ENCODE data around the gene AFF3. TPM values are rescaled to one million over a fixed set of nuclear protein-coding genes. Genes with fewer than 3 reads are reported as not detected.

Gene AFF3
- total RNA-seq, 4 donors from 2014 or later, result 5.3 to 216 (median 12.5) TPM

DNA sequence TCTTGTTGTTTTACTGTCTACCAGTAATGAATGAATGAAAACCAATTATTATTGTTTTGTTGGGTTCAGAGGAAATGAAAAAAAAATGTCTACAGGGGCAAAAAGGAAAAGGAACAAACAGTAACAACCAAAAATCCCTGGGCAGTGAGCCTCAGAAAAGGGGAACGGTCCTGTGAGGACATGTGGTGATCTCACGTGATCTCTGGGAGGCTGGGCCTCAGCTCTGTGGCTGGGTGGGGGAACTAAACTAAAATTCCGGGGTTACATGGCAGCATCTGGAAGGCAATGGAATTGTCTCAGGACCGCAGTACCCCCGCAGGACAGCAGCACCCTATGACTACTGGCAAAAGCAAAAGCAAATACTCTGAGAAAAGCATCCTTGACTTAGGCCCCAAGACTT lies 80.1 kb downstream of the AFF3 start:
- TF ChIP-seq, protein P1, sequence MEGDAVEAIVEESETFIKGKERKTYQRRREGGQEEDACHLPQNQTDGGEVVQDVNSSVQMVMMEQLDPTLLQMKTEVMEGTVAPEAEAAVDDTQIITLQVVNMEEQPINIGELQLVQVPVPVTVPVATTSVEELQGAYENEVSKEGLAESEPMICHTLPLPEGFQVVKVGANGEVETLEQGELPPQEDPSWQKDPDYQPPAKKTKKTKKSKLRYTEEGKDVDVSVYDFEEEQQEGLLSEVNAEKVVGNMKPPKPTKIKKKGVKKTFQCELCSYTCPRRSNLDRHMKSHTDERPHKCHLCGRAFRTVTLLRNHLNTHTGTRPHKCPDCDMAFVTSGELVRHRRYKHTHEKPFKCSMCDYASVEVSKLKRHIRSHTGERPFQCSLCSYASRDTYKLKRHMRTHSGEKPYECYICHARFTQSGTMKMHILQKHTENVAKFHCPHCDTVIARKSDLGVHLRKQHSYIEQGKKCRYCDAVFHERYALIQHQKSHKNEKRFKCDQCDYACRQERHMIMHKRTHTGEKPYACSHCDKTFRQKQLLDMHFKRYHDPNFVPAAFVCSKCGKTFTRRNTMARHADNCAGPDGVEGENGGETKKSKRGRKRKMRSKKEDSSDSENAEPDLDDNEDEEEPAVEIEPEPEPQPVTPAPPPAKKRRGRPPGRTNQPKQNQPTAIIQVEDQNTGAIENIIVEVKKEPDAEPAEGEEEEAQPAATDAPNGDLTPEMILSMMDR (IDR thresholded peaks at IDR 0.05), result no peak
- no peak for TF ChIP-seq POLR2A (IDR thresholded peaks at IDR 0.05)
- H3K36me3 ChIP-seq, result no peaks in the 10 kb centered on the region
- H3K27me3 ChIP-seq, result no peaks in the 10 kb centered on the region
- H3K4me3 ChIP-seq, result no peak overlapping the region
- H3K27ac ChIP-seq, result no peak overlapping the region
- no peak for DNase-seq
- H3K4me1 ChIP-seq, result no peaks in the 10 kb centered on the region
- no peaks in the 10 kb centered on the region for H3K9me3 ChIP-seq

DNA sequence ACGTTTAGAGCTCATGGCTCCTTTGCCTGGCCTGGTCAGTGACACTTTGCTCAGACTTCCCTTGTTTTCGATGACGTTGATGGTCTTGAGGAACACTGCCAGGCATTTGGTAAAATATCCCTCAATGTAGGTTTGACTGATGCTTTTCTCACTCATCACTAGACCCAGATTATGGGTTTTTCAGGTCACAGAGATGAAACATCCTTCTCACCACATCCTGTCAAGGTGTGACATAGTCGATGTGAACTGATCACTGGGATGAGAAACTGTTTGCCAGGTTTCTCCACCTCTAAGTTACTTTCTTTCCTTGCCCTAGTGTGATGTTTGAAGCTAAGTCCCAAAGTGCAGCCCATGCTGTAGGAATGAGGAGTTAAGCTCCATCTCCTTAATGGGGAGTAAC lies 81.5 kb downstream of the AFF3 start:
- DNase-seq, result no peak
- no peak overlapping the region for H3K27ac ChIP-seq
- TF ChIP-seq, protein P1 (IDR thresholded peaks at IDR 0.05), result no peak
- TF ChIP-seq POLR2A (IDR thresholded peaks at IDR 0.05), result no peak
- H3K4me3 ChIP-seq, result no peak overlapping the region
- H3K27me3 ChIP-seq, result no peaks in the 10 kb centered on the region
- H3K9me3 ChIP-seq, result no peaks in the 10 kb centered on the region
- H3K36me3 ChIP-seq, result no peaks in the 10 kb centered on the region
- H3K4me1 ChIP-seq, result no peaks in the 10 kb centered on the region

DNA sequence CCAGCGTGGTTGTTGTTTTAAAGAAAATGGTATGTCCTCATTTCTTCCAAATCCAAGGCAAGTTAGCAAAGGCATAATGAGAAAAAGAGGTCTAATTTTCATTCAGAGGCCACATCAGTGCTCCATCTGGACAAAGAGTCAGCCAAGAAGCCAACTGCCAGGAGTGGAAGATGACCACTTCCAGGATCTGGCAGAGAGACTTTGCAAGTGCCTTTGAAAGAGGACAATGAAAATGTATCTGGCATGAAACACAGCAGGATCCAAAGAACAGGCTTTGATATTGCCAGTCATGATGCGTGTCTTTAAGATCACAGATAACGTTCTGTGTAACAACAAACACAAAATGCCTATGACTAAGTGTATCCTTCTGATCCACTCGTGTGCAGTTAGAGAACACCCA lies 82.8 kb downstream of the AFF3 start:
- Histone ChIP-seq H3K4me3 (no peak overlapping the region), H3K27ac (no peak overlapping the region), H3K27me3 (no peaks in the 10 kb centered on the region), H3K9me3 (no peaks in the 10 kb centered on the region), H3K4me1 (no peaks in the 10 kb centered on the region), H3K36me3 (no peaks in the 10 kb centered on the region)
- TF ChIP-seq, protein P1 (IDR thresholded peaks at IDR 0.05), result no peak
- no peak for TF ChIP-seq POLR2A (IDR thresholded peaks at IDR 0.05)
- no peak for DNase-seq

DNA sequence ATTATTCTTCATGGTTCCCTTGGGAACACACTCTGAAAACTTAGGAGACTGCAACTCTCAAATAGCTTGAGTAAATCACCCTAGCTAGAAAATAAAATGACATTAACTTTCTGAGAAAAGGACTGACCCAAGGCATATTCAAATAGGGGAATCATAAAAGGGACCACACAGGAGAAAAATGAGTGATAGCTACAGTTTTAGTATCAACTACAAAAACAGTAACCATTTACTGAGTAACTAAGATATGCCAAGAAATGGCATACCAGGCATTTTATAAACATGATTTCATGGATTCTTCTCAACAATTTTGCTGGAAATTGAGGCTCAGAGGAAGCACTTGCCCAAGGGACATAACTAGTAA lies 84.5 kb downstream of the AFF3 start:
- Histone ChIP-seq H3K4me1 (no peaks in the 10 kb centered on the region), H3K36me3 (no peaks in the 10 kb centered on the region), H3K4me3 (no peak overlapping the region), H3K9me3 (no peaks in the 10 kb centered on the region), H3K27ac (no peak overlapping the region), H3K27me3 (no peaks in the 10 kb centered on the region)
- TF ChIP-seq, protein P1 (IDR thresholded peaks at IDR 0.05), result no peak
- TF ChIP-seq POLR2A (IDR thresholded peaks at IDR 0.05), result no peak
- no peak for DNase-seq

DNA sequence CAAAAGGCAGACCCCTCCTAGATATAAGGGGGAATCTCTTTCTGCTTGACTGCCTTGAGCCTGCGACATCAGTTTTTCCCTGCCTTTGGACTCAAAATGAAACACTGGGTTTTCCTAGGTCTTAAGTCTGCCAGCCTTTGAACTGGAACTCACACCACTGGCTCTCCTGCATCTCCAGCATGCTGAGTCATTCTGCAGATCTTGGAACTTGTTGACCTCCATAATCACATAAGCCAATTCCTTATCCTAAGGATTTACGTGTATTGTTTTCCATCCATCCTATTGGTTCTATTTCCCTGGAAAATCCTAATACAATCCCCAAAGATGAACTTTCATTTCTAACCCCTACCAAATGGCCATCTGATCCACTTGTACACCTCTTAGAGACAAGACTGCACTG lies 88.0 kb downstream of the AFF3 start:
- H3K4me3 ChIP-seq, result no peak overlapping the region
- H3K27me3 ChIP-seq, result no peaks in the 10 kb centered on the region
- no peaks in the 10 kb centered on the region for H3K9me3 ChIP-seq
- no peaks in the 10 kb centered on the region for H3K4me1 ChIP-seq
- DNase-seq, result no peak
- H3K36me3 ChIP-seq, result no peaks in the 10 kb centered on the region
- TF ChIP-seq, protein P1 (IDR thresholded peaks at IDR 0.05), result no peak
- TF ChIP-seq POLR2A (IDR thresholded peaks at IDR 0.05), result no peak
- no peak overlapping the region for H3K27ac ChIP-seq
